Measurements from ENCODE around the gene MRPL12. TPM values are rescaled to one million over a fixed set of nuclear protein-coding genes. Genes with fewer than 3 reads are reported as not detected.
A peak's percentile ranks its signal among the peaks of the same experiment; 100 is the strongest.

The MRPL12 gene
- total and polyA plus RNA-seq, 2 of the 13 experiments (the other 11 are each of a cell fraction or from before 2014, with no cell fraction given), result 39.1 to 94.1 TPM

- H4K20me1 ChIP-seq (ENCODE audit: insufficient read depth, low read length), result no peaks in the 10 kb centered on the region
- peak overlapping the region; percentile 96 for H3K4me2 ChIP-seq (ENCODE audit: low read depth, low read length)
- peak overlapping the region; percentile 93 for H3K27ac ChIP-seq (ENCODE audit: extremely low read length, insufficient read depth, low read length)
- H3K9me3 ChIP-seq (ENCODE audit: low read length), result no peaks in the 10 kb centered on the region
- no TSS peak for BruUV-seq (replicated peaks)
- H3K4me1 ChIP-seq (ENCODE audit: insufficient read depth, low read length), result peaks cover 32% of the 10 kb centered on the region
- intact Hi-C loops (cut with micrococcal nuclease; ENCODE audit: unreplicated experiment) (no loop called here), in situ Hi-C loops (cut with HindIII; ENCODE audit: extremely low pct_ligation_motif_present, low pct_unique_long_range_greater_than_20kb) (no loop called here)
- ChIA-PET CTCF (ENCODE audit: low intra/inter-chr PET ratio, low total read pairs) (no interaction called here), POLR2A (interaction anchor here (0.6 to 6.3 kb wide), 21 partner anchors 9 to 390 kb away, joined by 3 to 143 read pairs (median 7); partner anchors contain the start of genes ARL16, CCDC137, DCXR and HGS)
- peak overlapping the region; percentile 93 for H3K9ac ChIP-seq (ENCODE audit: insufficient read depth, low read depth, low read length)
- WGBS (ENCODE audit: low lambda C conversion rate), result under 1% methylated on average over 21 of the region's 36 CpGs
- peaks cover 31% of the 10 kb centered on the region for H3K79me2 ChIP-seq (ENCODE audit: insufficient read depth, low read length)
- peaks cover 19 to 39% of the 10 kb centered on the region in 2 experiments for H3K36me3 ChIP-seq (replicated peaks in 1 of 2; ENCODE audit: control insufficient read depth in 1 of 2, insufficient read depth in 2 of 2, low read length in 2 of 2)
- FAIRE-seq, result peak; percentile 65
- ATAC-seq, result peak; percentile 64
- H3K27me3 ChIP-seq (ENCODE audit: control insufficient read depth in 1 of 2, insufficient read depth in 2 of 2, low read length in 2 of 2), result no peaks in the 10 kb centered on the region; a peak in 1 of 5 replicates
- peak; percentile 74 for DNase-seq (ENCODE audit: low spot score)
- peak overlapping the region; percentile 87 to 95 (median 92) for H3K4me3 ChIP-seq (replicated peaks in 1 of 3; ENCODE audit: insufficient read depth in 1 of 3, low read depth in 2 of 3, low read length in 3 of 3)
- no peak overlapping the region for H2AFZ ChIP-seq (ENCODE audit: low read length)
- TF ChIP-seq PRMT3 (CRISPR knock-in tag; IDR thresholded peaks at IDR 0.05; ENCODE audit: borderline replicate concordance, low read depth) (no peak), ZNF839 (CRISPR knock-in tag; IDR thresholded peaks at IDR 0.05; ENCODE audit: borderline replicate concordance) (peak; percentile 50; the same call in 1 of the 2 replicates), ZFX (CRISPR knock-in tag; IDR thresholded peaks at IDR 0.05; ENCODE audit: low read depth) (peak; percentile 95), REST (IDR thresholded peaks at IDR 0.05; ENCODE audit: borderline replicate concordance in 1 of 2, low read depth in 1 of 2, low read length in 2 of 2) (0 out of 4 replicates have a peak, but pooled peaks of 1 of the 2 experiments have one; percentile 36), SNAPC2 (CRISPR knock-in tag; IDR thresholded peaks at IDR 0.05) (peak; percentile 27; the same call in 1 of the 2 replicates), SOX13 (IDR thresholded peaks at IDR 0.05) (peak; percentile 72; the same call in 1 of the 2 replicates), SOX13 (CRISPR knock-in tag; conservative IDR thresholded peaks at IDR 0.05 in 1 of 2, IDR thresholded peaks at IDR 0.05 in 1 of 2) (peak in 1 of 2 experiments; percentile 89; a peak in 2 of 4 replicates), ZBTB34 (CRISPR knock-in tag; IDR thresholded peaks at IDR 0.05) (peak; percentile 58; the same call in 1 of the 2 replicates), ZBTB7A (CRISPR knock-in tag; IDR thresholded peaks at IDR 0.05) (peak; percentile 92), NFYB (CRISPR knock-in tag; IDR thresholded peaks at IDR 0.05) (no peak; the same call in none of the 2 replicates), E2F1 (CRISPR knock-in tag; IDR thresholded peaks at IDR 0.05) (peak; percentile 70), SAP130 (CRISPR knock-in tag; IDR thresholded peaks at IDR 0.05; ENCODE audit: low read depth) (peak; percentile 97), ZBTB42 (CRISPR knock-in tag; IDR thresholded peaks at IDR 0.05) (no peak; the same call in 1 of the 2 replicates), ZNF501 (CRISPR knock-in tag; IDR thresholded peaks at IDR 0.05) (peak; percentile 90)
- TF ChIP-seq, protein P1, sequence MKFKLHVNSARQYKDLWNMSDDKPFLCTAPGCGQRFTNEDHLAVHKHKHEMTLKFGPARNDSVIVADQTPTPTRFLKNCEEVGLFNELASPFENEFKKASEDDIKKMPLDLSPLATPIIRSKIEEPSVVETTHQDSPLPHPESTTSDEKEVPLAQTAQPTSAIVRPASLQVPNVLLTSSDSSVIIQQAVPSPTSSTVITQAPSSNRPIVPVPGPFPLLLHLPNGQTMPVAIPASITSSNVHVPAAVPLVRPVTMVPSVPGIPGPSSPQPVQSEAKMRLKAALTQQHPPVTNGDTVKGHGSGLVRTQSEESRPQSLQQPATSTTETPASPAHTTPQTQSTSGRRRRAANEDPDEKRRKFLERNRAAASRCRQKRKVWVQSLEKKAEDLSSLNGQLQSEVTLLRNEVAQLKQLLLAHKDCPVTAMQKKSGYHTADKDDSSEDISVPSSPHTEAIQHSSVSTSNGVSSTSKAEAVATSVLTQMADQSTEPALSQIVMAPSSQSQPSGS (CRISPR knock-in tag; IDR thresholded peaks at IDR 0.05), result peak; percentile 69
Observed at GRCh38 chr17:81713556-81714411, 10.6 kb downstream of the MRPL12 start.

All from HepG2 (cell line).